Fibroblast of skin of left biceps (primary cell): ENCODE results near the gene RAB3B.

Experiments
- DNase-seq, 2 experiments: peaks; one replicate each; pipeline ENCODE4 v3.0.0-alpha.2; 2013; ENCODE audit warnings: low read depth in 2 of 2

Gene RAB3B

DNA sequence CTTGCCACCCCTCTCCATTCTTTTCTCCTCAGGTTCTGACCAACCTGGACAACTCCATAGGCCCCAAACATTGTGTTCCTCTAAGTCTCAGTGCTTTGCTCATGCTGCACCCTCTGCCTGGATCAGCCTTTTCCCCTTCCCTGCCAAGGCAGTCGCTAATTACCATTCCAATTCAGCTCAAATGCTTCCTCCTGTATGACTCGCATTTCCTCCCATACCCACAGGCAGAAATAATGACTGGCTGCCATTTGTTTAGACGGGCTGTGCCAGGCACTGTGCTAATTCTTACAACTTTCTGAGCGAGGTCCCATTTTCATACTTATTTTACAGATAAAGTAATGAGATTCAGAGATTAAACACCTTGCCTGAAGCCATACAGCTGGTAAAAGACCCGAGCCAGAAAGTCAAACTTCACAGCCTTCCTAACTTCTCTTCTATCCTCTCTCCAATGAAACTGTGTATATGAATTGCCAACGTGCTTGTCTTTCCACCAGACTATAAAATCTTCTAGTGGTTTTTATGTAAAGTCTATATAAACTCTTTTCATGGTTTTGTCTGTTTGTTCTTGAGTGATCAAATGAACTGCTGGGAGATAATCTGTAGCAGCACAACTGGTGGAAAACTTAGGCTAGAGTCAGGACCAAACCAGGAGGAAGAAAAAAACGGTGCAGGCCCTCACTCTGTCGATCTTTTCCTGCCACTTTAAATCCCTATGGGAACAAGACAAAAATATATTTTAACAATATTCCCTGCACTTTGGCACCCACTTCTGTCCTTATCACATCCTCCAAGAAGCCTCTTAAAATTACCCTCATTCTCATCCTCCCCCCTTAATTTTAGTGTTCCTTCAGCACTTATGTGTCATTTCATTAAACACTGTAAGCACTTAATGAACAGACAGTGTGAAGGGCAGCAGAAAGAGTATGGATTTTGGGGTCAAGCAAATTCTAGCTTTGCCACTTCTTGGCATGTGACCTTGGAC lies 33.7 kb downstream of the RAB3B start:
- DNase-seq: no peak

DNA sequence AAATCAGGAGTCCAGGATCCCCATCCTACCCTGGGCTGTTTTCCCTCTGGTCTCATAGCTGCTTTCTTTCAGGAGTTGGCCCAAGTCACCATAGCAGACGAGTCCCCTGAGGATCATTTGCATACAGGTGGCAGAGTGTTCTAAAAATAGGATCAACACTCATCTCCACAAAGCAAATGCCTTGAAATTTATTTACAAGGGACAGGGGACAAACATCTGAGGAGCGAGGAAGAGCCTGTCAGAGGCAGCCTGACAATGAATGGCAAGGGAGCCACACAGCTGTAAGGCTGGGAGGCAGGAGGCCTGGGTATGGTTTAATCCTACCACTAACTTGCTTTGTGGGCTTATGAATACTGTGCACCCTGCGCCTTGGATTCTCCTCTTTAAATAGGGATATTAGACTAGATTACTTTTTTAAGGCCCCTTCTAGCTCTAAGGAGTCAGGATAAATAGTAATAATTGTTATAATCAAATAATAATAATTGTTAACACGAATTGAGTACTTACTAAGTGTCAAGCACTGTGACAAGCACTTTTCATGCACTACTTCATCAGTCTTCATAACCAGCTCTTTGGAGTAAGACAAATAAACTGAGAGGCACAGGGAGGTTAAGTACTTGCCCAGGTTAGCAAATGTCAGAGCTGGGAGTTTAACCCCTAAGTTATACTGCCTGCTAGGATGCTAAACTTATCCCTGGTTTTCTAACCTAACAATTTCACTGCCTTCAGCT lies 34.5 kb downstream of the RAB3B start:
- DNase-seq: no peak

DNA sequence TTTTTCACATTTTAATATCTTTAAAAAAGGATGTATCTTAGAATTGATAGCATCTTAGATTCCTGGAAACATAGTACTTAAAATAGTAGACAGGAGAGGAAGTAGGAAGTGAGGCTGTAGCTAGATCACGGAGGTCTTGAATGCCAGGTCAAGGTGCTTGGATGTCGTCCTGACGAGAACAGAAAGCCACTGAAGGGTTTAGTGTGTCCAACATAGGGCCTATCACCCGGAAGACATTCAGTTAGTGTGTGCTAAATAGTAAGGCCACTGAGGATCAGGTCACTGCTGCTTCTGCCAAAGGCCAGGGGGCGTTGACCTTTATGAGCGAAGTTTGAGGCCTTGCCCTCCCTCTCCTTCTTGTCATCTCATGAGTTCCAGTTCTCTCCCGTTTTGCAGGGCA lies 35.7 kb downstream of the RAB3B start:
- no peak for DNase-seq

DNA sequence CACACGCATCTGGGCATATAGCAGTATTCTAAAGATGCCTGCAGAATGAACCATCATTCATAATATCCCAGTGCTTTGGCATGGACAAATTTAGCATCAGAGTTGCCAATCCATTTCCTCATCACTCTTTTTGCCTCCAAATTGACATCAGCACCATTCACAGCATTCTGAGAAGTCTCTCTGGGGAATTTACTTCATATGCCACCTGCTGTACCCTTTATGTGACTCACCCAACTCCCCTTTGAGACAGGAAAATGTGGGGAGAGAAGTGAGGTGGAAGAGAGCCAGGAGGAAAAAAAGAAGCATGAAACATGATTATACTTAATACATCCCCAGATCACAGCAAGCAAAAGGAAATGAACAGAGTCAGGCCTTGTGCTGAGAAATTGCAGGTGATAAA lies 37.4 kb downstream of the RAB3B start:
- no peak for DNase-seq

DNA sequence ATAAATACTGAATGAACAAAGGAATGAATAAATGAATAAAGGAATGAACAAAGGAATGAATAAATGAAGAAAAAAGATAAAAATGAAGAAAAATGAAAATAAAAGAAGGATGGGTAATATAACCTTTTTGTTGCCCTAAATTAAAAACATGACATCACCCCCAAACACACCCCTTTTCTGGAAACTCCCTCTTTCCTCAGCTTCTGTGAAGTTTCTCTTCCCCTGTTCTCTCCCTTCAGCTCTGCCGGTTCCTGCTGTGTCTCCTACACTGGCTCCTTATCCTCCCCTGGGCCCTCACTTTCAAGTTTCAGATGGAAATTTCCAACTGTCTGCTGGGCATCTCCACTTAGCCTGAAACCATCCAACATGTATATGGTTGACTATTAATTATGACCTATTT lies 37.9 kb downstream of the RAB3B start:
- no peak for DNase-seq

DNA sequence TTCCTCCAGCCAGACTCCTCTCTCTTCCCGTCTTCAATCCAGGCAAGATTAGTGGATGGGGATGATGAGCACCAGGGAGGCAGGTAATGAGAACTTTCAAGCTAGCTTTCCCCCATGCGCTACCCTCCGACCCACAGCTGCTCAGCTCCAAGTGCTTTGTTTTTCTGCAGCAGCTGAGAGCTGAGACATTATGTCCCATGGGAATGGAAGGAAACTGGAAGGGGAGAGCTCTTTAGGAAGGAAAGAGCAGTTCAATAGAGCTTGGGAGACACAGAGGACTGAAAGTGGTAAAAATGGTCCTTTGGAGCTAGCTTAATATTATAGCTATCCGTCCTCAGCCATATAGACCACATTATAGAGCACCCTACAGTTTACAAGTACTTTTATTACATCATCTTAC lies 39.8 kb downstream of the RAB3B start:
- no peak for DNase-seq

DNA sequence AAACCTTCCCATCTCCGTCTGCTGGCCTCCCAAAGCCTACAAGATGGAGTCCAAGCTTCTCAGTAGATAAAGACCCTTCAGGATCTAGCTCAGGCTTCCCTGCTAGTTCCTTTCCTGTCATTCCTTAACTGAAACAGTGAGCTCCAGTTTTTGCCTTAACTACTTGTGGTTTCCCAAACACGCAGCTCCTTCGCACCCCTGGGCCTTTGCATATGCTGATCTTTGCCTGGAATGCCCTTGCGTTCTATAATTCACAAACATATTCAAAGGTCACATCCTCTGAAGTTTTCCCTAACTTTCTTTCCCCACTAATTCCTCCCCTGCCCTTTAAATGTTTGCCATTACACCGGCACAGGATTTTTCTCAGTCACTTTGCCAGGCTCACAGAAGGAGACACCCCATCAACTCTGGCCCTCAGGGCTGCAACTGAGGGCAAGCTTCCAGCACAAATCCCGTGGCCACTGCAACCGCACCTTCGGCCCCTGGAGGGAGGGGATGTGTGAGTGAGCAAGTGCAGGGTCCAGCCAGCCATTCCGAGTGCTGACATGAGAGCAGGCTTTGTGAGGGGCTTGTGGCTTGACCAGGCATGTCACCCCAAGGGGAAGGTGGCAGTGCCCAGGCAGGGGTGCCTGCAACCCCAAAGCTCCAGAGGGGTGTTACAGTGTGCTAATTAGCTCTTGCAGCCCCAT lies 41.3 kb downstream of the RAB3B start:
- DNase-seq: no peak

DNA sequence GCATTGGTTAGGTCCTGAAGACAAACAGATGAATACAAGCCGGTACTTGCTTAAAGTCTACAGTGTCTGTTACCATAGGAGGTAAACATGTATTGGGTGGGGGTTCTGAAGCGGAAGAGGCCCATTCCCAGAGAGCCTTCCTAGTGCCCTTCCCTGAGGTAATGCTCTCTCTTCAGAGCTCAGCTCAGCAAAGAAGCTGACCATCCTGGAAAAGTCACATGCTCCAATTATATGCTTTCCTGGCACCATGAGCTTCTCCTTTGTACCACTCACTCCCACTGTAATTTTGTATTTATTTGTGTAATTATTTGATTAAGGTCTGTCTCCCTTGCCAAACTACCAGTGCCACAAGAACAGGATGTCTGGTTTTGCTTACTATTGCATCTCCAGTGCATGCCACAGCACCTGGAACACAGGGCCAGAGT lies 42.0 kb downstream of the RAB3B start:
- no peak for DNase-seq

DNA sequence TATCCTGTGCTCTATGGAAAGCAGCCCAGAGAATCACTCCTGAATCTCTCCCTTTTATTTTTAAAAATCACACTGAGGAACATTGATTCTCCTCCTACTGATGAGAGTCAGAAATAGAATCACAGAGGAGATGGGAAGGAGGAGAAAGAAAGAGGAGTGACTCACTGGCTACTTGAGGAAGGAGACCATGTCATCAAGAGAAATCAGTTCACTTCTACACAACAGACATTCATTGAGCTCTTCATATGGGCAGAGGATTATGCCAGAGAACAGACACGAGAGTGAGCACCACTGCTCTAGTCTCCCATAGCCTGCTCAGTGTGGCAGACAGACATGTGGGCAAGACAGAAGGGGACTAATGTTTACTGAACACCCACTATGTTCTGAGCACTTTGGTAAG lies 44.2 kb downstream of the RAB3B start:
- no peak for DNase-seq

DNA sequence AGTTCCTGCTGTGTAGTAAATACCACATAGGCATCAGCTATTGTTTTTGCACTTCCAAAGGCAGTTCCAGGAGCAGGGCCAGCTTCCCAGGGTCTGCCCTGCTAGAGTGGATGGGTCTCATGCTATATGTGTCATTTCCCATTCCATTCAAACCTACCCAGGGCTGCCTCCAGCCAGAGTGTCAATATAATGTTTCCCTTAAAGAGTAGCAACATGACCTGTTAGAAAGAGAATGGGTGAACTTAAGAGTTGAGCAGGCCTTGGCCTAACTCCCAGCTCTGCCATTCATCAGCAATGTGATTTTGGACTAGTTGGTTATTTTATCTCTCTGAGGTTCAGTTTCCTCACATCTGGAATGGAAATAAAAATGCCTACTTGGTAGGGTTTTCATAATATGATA lies 44.9 kb downstream of the RAB3B start:
- DNase-seq: no peak

DNA sequence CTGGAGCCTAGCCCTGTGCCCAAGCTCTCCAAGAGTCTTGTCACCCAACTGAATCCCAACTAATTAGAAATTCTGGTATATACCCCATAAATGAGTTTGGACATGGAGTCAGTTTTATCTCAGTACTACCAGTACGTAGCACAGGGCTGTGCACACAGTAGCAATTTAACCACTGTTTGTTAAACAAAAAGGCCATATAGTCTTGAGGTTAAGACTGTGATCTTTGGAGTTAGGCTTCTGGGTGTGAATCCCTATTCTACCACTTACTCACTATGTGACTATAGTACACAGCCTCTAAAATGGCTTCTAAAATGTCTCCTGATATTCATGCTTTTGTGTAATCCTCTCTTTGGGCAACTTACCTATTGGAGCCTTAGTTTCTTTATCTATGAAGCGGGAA lies 48.2 kb downstream of the RAB3B start:
- no peak for DNase-seq

DNA sequence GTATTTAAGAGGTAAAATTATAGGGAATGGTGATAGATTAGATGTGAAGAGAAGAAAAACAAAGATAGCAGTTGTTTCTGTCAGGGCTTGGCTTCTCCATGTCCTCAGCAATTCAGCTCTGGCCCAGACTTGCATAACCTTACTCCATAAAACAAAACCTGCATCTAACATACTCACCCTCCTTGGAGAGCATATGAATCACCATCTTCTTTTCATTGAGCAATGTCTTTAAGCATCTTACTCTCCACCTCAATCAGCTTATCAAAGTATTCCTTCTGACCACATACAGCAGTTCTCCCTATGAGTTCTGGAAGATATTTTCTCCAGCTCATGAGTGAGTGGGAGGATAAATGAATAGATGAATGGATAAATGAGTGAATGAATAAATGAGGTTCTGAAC lies 49.0 kb downstream of the RAB3B start:
- DNase-seq: no peak

DNA sequence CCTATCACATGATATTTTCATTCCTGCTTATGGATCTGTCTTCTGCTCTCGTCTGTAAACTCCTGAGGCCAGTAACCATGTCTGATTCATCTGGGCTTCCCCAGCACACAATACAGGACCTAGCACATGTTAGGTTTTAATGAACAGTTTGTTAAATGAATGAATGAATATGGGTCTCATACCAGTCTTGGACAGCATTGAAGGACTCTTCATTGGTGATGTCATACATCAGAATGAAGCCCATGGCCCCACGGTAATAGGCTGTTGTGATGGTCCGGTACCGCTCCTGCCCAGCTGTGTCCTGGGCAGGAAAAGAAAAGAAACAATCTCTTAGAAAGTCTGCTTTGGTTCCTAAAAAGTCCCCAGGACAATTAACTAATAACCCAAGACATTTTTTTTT lies 53.4 kb downstream of the RAB3B start:
- no peak for DNase-seq

DNA sequence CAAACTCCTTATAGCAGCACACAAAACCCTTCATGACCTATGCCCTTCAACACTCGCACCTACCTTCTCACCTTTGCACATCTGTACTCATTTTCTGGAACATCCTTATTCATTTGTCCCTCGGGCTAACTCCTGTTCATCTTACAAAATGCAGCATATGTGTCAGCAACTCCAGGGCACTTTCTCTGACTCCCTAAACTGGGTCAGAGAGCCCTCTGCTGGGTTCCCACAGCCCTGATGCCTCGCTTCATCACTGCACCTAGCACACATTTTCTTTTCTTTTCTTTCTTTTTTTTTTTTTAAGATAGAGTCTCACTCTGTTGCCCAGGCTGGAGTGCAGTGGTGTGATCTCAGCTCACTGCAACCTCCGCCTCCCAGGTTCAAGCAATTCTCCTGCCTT lies 54.0 kb downstream of the RAB3B start:
- no peak for DNase-seq

DNA sequence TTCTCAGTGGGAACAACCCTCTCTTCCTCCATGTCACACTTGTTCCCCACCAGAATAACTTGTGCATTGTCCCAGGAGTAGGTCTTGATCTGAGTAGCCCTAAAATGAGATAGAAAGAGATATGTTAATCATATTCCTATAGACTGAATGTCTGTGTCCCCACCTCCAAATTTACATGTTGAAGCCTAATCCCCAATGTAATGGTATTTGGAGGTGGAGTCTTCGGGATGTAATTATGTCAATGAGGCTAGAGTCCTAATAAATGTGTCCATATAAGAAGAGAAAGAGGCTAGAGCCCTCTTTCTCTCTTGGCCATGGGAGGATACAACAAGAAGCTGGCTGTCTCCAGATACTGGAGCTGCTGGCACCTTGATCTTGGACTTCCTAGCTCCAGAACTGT lies 57.2 kb downstream of the RAB3B start:
- no peak for DNase-seq

DNA sequence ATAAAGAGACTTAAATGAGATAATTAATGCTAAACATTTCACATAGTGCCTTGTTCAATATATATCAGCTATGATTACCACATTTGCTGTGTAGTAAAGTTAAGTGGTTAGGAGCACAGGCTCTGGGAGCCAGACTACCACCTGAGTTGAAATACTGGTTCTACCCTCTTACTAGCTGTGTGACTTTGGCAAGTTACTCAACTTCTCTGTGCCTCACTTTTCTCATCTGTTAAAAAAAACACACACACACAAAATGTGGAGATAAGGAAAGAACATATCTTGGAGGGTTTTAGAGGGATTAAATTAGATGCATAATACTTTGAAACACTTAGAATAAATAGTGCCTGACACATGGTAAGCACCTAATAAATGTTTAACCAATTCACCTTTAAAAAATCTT lies 60.2 kb downstream of the RAB3B start:
- no peak for DNase-seq

DNA sequence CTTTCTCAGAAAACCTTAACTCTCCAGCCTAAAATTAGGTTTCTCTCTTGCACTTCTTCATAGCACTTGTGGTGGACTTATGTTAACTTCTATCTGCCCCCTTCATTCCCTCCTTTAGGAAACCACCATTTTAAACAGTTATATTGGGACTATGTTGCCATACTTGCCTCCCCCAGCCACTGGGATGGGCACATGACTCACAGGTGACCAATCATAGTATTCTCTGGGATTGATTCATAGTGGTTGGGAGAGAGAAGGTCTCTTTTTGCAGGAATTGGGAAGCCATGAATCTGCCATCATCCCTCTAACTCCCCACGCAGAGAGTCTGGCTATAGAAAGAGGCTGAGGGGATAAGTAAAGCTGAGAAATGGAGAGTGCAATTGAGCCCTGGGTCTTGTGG lies 61.6 kb downstream of the RAB3B start:
- DNase-seq: no peak

DNA sequence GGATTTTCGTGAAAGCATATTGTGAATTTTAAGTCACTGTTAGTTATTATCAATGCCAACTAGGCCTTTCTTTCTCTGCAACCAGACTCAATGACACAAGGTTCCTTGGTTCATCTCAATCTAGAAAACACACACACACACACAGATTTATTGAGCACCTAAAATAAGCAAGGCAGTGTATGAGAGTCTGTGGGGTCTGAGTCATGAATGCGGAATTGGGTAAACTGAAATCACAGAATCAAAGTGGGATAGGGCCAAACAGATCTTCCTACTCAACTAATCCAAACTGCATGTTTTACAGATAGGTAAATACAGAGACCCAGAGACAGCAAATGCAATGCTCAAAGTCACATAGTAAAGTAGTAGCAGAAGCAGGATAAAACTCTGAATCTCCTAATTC lies 63.5 kb downstream of the RAB3B start:
- DNase-seq: peak in 1 of 2 experiments; percentile 41

DNA sequence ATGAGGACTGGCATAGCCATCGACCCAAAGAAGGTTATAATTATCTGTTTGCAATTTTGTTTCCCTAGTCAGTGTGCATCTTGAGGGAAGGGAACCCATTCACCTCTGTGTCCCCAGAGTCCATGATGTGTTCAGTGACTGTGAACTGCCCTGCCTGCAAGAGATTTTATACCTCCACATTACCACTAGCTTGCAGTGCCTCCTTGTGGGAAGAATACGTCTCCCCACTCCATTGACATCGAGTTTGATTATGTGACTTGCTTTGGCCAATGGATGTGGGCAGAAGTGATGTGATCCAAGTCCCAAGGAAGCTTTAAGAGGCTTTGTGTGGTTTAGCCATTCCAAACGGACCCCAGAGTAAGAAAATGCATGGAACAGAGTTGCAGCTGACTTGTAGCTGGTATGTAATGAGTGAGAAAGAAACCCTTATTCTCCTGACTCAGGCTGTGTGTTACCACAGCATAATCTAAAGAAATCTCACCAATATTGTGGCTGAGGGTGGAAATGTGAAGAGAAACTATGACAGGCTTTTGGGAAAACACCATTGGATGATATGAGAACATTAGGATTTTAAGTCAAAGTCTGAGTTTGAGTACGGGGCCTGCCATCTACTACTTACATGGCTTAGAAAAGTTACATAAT lies 64.2 kb downstream of the RAB3B start:
- DNase-seq: no peak

DNA sequence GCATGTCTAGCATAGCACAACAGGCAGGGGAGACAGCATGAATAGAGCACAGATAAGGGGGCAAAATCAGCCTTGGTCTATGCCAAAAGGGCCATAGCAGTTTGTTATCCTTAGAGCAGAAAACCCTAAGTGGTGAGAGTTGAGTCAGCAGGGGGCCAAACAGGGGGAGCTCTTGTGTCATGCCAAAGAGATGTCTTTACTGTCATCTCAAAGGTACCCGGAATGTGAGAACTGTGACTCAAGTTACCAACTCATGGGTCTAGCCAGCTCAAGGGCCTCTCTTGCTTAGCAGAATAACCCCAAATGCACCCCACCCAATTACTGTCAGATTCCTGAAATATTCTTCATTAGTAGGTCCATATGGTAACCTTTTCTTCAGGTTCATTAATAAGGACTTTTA lies 66.0 kb downstream of the RAB3B start:
- DNase-seq: peak; percentile 41 to 46

DNA sequence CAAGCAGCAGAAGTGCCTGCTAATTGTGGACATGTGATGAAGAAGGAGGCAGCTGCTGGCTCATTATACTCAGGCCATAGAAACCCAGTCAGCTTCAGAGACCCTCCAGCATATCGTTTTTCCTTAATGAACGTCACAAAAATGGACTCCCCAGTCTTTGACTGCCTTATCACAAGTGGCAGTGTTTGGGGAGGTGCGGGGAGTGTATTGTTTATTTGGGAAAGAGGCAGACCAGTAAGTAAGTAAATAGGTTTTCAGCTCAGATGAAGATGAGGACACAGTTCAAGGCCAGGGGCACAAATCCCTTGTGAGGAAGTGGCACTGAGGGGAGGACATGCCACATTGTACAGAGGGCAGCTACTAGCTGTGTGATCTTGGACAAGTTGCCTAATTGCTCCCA lies 68.5 kb downstream of the RAB3B start:
- no peak for DNase-seq

DNA sequence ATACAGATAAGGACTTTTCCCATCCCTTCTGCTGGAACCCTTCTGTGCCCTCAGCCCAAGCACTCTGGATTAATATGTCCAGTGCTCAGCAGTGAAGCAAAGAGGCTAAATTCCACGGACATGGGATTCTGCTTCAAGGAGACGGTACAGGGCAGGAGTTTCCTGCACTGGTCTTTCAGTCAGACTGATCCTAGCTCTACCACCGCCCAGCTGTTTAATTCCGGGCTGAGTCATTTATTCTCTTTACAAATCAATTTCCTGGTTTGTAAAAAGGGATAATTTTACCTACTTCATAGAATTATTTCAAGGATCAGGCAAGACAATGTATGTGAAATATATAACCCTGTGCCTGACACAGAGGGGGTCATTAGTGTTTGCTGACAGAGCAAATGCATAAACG lies 70.4 kb downstream of the RAB3B start:
- no peak for DNase-seq
